T-helper 2 cell treated with Interferon-gamma antibody and Interleukin-4, amounts not matched to agents 100 ng/mL and 5 ng/mL, for 36 hours (primary cell): ENCODE results near the gene PPIL1. TPM values are rescaled to one million over a fixed set of nuclear protein-coding genes. Genes with fewer than 3 reads are reported as not detected.

ENCODE experiments used
- intact Hi-C: fragments of 100-400 bp; cut with micrococcal nuclease; formaldehyde crosslinking; loops from one replicate; pipeline ENCODE4 v1.15.1; 2023
- total RNA-seq: library from RNA; stranded (reverse); gene quantifications from 2 replicates; pipeline ENCODE4 v1.2.3, GENCODE V29; 2022

PPIL1 gene
- total RNA-seq, 1 donor from 2014 or later = 41.1 TPM

GRCh38 chr6:36838896-36839748 lies 35.5 kb downstream of the PPIL1 start, which contains the start of gene CPNE5:
TSS of gene CPNE5 (minus strand) at chr6:36839444. CDS start at chr6:36839377, 67 bp downstream.
- intact Hi-C loops = no loop called here

DNA sequence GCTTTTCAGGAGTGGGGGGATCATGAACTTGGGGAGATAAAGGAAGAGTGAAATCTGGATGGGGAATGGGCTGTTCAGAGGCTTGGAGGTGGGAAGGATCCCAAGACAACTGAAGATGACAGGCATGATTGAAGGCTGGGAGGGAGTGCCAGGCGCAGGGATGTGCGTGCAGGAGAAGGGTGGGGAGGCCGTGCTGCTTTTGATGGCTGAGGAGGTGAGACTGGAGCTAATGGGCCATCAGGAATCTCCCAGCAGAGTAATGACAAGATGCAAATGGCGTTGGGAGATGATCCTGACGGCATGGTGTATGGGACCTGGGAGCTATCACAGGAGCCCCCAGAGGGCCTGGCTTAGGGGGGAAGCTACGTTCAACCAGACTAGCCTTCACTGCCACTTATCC lies 36.9 kb downstream of the PPIL1 start:
- intact Hi-C loops = no loop called here

GRCh38 chr6:36837022-36837339 lies 37.6 kb downstream of the PPIL1 start:
- intact Hi-C loops = no loop called here

GRCh38 chr6:36836111-36837021 lies 38.2 kb downstream of the PPIL1 start:
- intact Hi-C loops = no loop called here

GRCh38 chr6:36834576-36835341 lies 39.8 kb downstream of the PPIL1 start:
- intact Hi-C loops = no loop called here

DNA sequence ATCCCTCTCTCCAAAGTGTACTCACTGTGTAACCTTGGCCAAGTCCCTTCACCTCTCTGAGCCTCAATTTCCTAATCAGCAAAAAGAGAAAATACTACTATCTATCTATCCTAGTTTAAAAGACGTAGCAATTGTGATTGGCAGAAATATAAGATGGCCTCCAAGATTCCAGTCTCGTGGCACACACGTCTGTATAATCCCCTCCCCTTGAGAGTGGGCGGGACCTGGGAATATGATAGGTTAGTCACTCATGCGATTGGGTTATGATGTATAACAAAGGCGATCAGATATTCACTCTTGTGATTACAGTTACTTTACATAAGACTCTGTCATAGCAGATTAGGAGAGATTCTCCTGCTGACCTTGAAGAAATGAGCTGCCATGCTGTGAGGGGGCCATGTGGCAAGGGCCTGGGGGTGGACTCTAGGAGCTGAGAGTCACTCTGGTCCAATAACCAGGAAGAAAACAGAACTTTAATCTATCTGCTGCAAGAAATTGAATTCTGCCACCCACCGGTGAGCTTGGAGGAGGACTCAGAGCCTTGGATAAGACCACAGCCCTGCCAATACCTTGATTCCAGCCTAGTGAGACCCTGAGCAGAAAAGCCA lies 41.3 kb downstream of the PPIL1 start:
- intact Hi-C loops = no loop called here

DNA sequence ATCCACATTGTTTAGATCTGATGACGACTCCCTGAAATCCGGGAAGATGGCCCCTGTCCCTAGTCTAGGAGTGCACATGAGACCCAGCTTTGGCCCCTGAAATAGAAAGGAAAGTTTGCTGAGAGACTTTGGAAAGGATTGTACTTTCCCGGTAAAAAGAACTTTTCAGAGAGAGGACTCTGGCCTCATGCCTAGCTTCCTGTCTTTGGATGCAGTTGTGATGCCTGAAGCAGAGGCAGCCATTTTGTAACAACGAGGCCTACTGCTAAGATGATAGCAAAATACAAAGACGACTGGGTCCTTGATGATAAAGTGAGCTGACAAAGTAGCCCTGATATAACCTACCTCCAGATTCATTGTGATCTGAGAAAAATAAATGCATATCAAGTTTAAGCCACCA lies 42.3 kb downstream of the PPIL1 start:
- intact Hi-C loops = no loop called here

- intact Hi-C loops = no loop called here
Measured at GRCh38 chr6:36830577-36830976, 44.0 kb downstream of the PPIL1 start.

GRCh38 chr6:36829919-36830544 lies 44.6 kb downstream of the PPIL1 start:
- intact Hi-C loops = no loop called here

DNA sequence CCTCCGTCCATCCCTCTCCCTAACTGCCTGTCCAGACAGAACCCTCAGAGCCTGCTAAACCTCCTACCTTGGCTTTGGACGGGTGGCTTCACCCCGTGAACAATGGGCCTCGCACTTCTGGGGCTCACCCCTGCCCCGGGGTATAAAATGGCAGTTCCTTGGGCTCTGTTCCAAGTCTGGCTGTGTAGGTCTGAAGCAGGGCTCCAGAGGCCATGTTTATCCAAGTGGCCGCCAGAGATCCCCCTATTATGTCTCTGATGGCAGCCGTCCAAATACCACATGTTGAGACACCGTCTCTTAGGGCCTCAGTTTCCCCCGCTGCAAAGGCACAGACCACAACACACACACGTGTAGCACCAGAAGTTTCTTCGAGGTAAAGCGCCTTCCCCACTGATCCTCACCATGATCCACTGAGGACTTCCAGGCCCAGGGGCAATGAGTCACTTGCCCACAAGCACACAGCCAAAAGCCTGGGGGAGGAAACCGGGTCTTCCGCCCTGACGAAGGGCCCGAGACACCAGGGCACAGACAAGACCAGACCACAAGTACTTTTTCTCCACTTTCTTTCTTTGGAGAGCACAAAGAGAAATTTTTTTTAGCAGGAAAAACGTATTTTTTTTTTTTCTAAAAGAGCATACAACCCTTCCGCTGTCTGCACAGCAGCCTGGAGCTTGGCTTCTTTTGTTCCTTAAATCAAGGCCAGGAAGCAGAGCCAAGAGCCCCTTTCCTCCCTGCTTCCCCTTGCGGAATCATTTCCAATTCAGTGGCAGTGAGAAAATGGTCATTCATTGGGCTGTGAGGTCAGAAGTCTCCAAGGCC lies 47.1 kb downstream of the PPIL1 start:
- intact Hi-C loops = no loop called here

GRCh38 chr6:36826520-36827227 lies 47.9 kb downstream of the PPIL1 start:
- intact Hi-C loops = no loop called here

GRCh38 chr6:36825994-36826393 lies 48.6 kb downstream of the PPIL1 start:
- intact Hi-C loops = no loop called here

DNA sequence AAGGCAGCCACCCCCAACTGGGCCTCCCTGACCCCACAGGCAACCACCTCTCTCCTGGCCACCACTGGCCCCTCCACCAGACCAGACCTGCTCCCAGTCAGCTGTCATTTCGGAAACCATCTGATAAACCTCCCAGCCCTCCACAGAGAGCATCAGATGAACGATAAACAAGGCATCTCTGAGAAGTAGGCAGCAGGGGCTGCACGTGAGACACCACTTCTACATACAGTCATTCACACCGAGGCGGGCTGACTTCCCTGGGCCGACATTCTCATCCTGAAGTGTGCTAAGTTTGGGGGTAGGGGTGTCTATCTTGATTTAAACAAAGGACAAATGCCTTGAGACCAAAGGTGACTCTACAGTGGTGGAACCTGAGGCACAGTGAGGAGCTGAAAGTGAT lies 49.2 kb downstream of the PPIL1 start:
- intact Hi-C loops = no loop called here

DNA sequence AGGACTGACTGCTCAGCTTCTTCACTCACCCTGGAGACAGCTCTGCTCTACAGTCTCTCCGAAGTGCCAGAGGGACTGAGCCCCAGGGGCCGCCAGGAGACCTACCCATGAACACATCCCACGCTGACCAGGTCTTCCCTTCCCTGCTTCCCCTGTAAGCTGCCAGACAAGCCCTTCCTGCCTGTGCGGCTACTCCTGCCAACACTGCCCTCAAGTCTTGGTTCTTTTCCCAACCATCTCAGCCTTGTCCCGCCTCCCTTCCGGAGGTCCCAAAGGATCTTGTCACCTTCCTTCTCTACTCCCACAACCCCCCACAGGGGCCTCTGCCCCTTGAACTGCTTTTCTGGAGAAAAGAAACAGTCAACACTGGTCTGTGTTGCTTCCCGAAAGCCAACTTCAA lies 50.4 kb downstream of the PPIL1 start:
- intact Hi-C loops = no loop called here

DNA sequence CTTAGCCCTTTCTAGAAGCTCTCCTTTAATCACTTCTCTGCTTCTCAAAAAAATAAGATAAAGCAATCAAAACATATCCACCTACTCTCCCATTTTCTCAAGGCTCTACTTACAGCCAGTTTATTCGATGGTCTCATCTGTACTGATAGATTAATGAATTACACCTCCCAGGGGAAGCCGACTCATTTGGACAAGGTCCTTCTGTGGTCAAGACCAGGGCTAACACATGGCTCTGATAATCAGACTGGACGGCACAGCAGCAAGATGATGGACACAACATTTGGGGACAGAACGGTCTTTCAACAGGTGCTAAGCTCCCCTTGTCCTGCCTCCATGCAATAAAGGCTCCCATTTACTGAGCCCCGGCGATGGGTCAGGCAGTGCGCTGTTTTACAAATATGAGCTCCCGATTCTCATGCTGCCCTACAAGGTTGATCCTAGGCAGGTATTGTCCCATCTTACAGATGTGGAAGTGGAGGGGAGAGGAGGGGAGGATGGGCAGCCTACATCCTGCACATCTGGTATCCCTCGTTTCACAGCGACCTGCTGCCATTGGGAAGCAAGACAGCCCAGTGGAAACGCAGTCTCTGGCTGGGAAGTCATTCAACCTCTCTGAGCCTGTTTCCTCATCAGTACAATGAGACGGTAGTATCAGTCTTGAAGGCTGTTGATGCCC lies 51.0 kb downstream of the PPIL1 start:
- intact Hi-C loops = no loop called here

DNA sequence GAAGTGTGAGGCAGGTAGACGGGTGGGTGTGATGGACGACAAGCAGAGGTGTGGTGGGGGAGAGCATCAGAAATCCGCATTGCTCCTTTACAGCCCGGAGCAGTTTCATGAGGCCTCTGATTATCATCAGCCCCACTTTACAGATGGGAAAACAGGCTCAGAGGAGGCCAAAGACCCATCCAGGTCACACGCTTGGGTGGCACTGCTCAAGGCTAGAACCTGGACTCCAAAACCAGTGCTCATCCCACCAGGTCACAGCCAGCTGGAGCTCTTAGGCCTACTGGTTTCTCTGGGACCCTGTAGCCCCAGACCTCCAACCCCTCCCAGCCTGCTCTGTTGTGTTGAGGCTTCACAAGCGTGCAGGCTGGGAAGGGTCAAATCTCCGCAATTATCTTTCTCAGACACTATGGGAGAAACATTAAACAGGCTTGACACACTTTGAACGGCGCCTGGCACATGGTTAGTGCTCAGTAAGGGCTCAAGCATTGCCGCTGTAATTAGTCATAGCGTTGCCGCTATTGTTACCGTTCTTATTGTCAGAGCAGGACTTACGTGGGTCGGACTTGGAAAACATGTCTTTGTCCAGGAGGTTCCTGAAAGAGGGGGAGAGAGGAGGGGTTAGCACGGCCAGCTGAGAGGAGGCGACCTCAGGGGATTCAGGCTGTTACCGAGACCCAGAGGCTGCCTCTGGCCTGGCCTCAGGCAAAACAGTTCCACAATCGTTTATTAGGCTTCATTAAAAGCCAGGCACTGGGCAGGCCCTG lies 51.9 kb downstream of the PPIL1 start:
- intact Hi-C loops = no loop called here

GRCh38 chr6:36821581-36822335 lies 52.8 kb downstream of the PPIL1 start:
- intact Hi-C loops = no loop called here
